ENCODE results near the gene STAT4.

Gene STAT4

GRCh38 chr2:191061381-191061980, 89.3 kb downstream of the STAT4 start:
- Histone ChIP-seq H3K27ac (no peak overlapping the region), H3K4me3 (no peak overlapping the region)
- TF ChIP-seq CTCF (IDR thresholded peaks at IDR 0.05): no peak
- no peak for DNase-seq (ENCODE audit: low spot score)

- no peak overlapping the region for H3K27ac ChIP-seq
- no peak for DNase-seq (ENCODE audit: low spot score)
- TF ChIP-seq CTCF (IDR thresholded peaks at IDR 0.05): no peak
- H3K4me3 ChIP-seq: no peak overlapping the region
Measured at GRCh38 chr2:191059308-191059707, 91.5 kb downstream of the STAT4 start.

GRCh38 chr2:191056228-191056627, 94.6 kb downstream of the STAT4 start:
- H3K27ac ChIP-seq: no peak overlapping the region
- no peak for DNase-seq (ENCODE audit: low spot score)
- H3K4me3 ChIP-seq: no peak overlapping the region
- TF ChIP-seq CTCF (IDR thresholded peaks at IDR 0.05): no peak

- no peak for TF ChIP-seq CTCF (IDR thresholded peaks at IDR 0.05)
- no peak for DNase-seq (ENCODE audit: low spot score)
- no peak overlapping the region for H3K4me3 ChIP-seq
- no peak overlapping the region for H3K27ac ChIP-seq
Measured at GRCh38 chr2:191053256-191053655, 97.5 kb downstream of the STAT4 start.

- no peak overlapping the region for H3K27ac ChIP-seq
- no peak for TF ChIP-seq CTCF (IDR thresholded peaks at IDR 0.05)
- no peak overlapping the region for H3K4me3 ChIP-seq
- no peak for DNase-seq (ENCODE audit: low spot score)
Measured at GRCh38 chr2:191051825-191052778, 98.7 kb downstream of the STAT4 start.

- TF ChIP-seq CTCF (IDR thresholded peaks at IDR 0.05): no peak
- Histone ChIP-seq H3K27ac (no peak overlapping the region), H3K4me3 (no peak overlapping the region)
- no peak for DNase-seq (ENCODE audit: low spot score)
Measured at GRCh38 chr2:191051177-191051576, 99.6 kb downstream of the STAT4 start.

- H3K27ac ChIP-seq: no peak overlapping the region
Measured at GRCh38 chr2:191050640-191050987, 100.2 kb downstream of the STAT4 start.

More at GRCh38 chr2:191050640-191050987, 100.2 kb downstream of the STAT4 start:
- TF ChIP-seq CTCF (IDR thresholded peaks at IDR 0.05): no peak
- DNase-seq (ENCODE audit: low spot score): no peak
- H3K4me3 ChIP-seq: no peak overlapping the region
